ENCODE data around the gene RGS3. TPM values are rescaled to one million over a fixed set of nuclear protein-coding genes. Genes with fewer than 3 reads are reported as not detected.

RGS3 gene
- total RNA-seq, 2 experiments from 2014 or later: 68.9 to 77.2 TPM

DNA sequence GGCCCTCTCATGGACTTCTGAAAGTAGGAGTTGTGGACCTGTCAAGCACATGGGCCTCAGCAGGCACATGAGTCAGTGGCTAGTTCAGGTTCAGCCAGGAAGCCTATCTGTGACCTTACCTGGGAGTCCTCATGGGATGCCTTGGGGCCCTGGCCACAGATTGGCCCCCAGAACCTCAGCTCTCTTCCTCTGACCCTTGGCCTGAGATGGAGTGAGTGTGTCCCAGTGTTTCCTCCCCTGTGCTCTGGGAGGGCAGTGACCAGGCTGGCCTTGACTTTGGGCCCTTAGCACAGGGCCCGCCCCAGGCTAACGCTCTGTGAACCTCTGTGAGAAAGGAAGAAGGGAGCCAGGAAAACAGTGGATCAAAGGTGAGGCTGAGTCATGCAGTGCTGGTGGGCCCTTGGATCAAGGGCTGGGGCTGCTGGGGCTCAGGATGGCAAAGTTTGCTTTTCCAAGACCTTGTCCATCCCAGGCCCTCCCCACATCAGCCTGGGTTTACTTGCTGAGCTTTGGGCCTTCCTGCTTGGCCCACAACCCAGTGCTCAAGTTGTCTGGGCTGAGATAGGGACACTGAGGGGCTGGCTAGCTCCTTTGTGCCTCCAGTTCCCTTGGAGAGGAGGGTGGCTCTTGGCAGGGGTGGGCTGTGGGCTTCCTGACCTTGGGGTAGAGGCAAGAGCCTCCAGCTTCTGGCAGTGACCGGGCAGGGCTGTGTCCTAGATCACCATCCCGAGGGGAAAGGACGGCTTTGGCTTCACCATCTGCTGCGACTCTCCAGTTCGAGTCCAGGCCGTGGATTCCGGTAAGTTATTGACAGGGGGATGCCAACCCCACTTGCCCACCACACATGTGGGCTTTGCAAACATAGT lies 41.4 kb downstream of the RGS3 start:
- DNase-seq: no peak
- H3K36me3 Mint-ChIP-seq (ENCODE audit: low read depth): no peaks in the 10 kb centered on the region
- no peak overlapping the region for H3K4me3 Mint-ChIP-seq
- no peaks in the 10 kb centered on the region for H3K9me3 Mint-ChIP-seq (ENCODE audit: insufficient read depth)
- H3K27me3 Mint-ChIP-seq (ENCODE audit: low read depth): no peaks in the 10 kb centered on the region
- H3K27ac Mint-ChIP-seq: no peak overlapping the region
- H3K4me1 Mint-ChIP-seq (ENCODE audit: low read depth): peaks cover 48% of the 10 kb centered on the region
- ChIA-PET CTCF (no interaction called here), POLR2A (no interaction called here)
- ATAC-seq: no peak

DNA sequence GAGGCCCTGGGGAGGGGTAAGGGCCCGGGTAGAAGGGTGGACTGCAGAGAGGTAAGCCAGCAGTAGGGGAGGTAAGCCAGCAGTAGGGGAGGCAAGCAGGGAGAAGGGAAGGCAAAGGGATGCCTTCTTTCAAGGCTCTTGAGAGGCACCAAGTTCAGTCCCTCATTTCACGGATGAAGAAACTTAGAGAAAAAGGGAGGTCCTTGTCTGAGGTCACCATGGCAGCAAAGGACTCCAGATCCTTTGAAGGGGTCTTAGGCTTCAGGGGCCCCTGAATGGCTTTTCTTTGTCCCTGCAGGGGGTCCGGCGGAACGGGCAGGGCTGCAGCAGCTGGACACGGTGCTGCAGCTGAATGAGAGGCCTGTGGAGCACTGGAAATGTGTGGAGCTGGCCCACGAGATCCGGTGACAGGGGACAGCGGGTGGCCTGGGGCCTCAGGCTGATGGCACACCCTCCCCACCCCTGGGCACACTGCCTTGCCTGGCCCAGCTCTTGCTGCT lies 42.6 kb downstream of the RGS3 start:
- ChIA-PET CTCF (interaction anchor here (0.8 to 13.6 kb wide), 4 partner anchors 12 to 75 kb away, joined by 3 to 154 read pairs (median 10); no protein-coding TSS in a partner anchor), POLR2A (interaction anchor here (0.7 kb wide), 1 partner anchor 96 kb away, joined by 3 read pairs; the partner anchor contains the start of genes C9orf43 and POLE3)
- Mint-ChIP-seq H3K27ac (peak overlapping the region; percentile 64), H3K4me3 (no peak overlapping the region), H3K9me3 (ENCODE audit: insufficient read depth) (no peaks in the 10 kb centered on the region), H3K27me3 (ENCODE audit: low read depth) (no peaks in the 10 kb centered on the region), H3K4me1 (ENCODE audit: low read depth) (peaks cover 53% of the 10 kb centered on the region), H3K36me3 (ENCODE audit: low read depth) (no peaks in the 10 kb centered on the region)
- ATAC-seq: no peak
- no peak for DNase-seq

GRCh38 chr9:113507256-113507655 lies 43.7 kb downstream of the RGS3 start:
- H3K27me3 Mint-ChIP-seq (ENCODE audit: low read depth): no peaks in the 10 kb centered on the region
- H3K4me1 Mint-ChIP-seq (ENCODE audit: low read depth): peaks cover 58% of the 10 kb centered on the region
- no peaks in the 10 kb centered on the region for H3K36me3 Mint-ChIP-seq (ENCODE audit: low read depth)
- ChIA-PET POLR2A (no interaction called here), CTCF (interaction anchor here (0.8 to 13.6 kb wide), 3 partner anchors 11 to 73 kb away, joined by 3 to 154 read pairs (median 17); no protein-coding TSS in a partner anchor)
- peak overlapping the region; percentile 43 for H3K27ac Mint-ChIP-seq
- no peaks in the 10 kb centered on the region for H3K9me3 Mint-ChIP-seq (ENCODE audit: insufficient read depth)
- ATAC-seq: no peak
- no peak for DNase-seq
- no peak overlapping the region for H3K4me3 Mint-ChIP-seq

GRCh38 chr9:113508111-113508749 lies 44.7 kb downstream of the RGS3 start:
- ATAC-seq (no peak), DNase-seq (no peak)
- H3K4me1 Mint-ChIP-seq (ENCODE audit: low read depth): peaks cover 60% of the 10 kb centered on the region
- no peaks in the 10 kb centered on the region for H3K27me3 Mint-ChIP-seq (ENCODE audit: low read depth)
- CTCF ChIA-PET: interaction anchor here (2.7 to 13.6 kb wide), 3 partner anchors 10 to 73 kb away, joined by 11 to 154 read pairs (median 17); no protein-coding TSS in a partner anchor
- H3K4me3 Mint-ChIP-seq: no peak overlapping the region
- no peaks in the 10 kb centered on the region for H3K9me3 Mint-ChIP-seq (ENCODE audit: insufficient read depth)
- POLR2A ChIA-PET: no interaction called here
- no peaks in the 10 kb centered on the region for H3K36me3 Mint-ChIP-seq (ENCODE audit: low read depth)
- H3K27ac Mint-ChIP-seq: no peak overlapping the region

DNA sequence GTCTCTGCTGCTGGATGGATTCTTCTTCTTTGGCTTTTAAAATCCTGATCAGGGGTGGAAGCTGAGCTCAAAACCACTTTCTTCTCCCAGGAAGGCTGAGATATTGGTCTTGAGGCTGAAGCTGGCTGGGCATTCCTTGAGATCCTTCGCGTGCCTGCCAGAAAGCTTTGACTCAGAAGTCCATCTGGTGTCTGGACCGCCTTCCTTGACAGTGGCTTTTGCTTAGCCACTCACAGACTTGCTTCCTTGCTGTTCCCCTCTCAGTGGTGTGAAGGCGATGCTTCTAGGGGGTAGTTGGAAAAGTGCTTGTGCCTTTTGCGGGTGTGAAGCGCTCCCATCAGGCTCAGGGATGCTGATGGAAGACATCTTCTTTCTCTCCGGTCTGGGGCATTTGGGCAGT lies 45.9 kb downstream of the RGS3 start:
- H3K4me1 Mint-ChIP-seq (ENCODE audit: low read depth): peaks cover 70% of the 10 kb centered on the region
- H3K9me3 Mint-ChIP-seq (ENCODE audit: insufficient read depth): no peaks in the 10 kb centered on the region
- H3K27me3 Mint-ChIP-seq (ENCODE audit: low read depth): no peaks in the 10 kb centered on the region
- ATAC-seq (no peak), DNase-seq (no peak)
- ChIA-PET CTCF (interaction anchor here (1.5 to 13.6 kb wide), 4 partner anchors 9 to 71 kb away, joined by 4 to 154 read pairs (median 14); no protein-coding TSS in a partner anchor), POLR2A (no interaction called here)
- H3K4me3 Mint-ChIP-seq: no peak overlapping the region
- no peak overlapping the region for H3K27ac Mint-ChIP-seq
- no peaks in the 10 kb centered on the region for H3K36me3 Mint-ChIP-seq (ENCODE audit: low read depth)

GRCh38 chr9:113511047-113511521 lies 47.6 kb downstream of the RGS3 start:
- POLR2A ChIA-PET: no interaction called here
- Mint-ChIP-seq H3K4me3 (peak overlapping the region; percentile 69), H3K9me3 (ENCODE audit: insufficient read depth) (no peaks in the 10 kb centered on the region), H3K27ac (peak overlapping the region; percentile 96), H3K36me3 (ENCODE audit: low read depth) (no peaks in the 10 kb centered on the region), H3K27me3 (ENCODE audit: low read depth) (no peaks in the 10 kb centered on the region), H3K4me1 (ENCODE audit: low read depth) (peaks cover 81% of the 10 kb centered on the region)
- ATAC-seq (no peak), DNase-seq (no peak)
- CTCF ChIA-PET: interaction anchor here (13.6 kb wide), 1 partner anchor 70 kb away, joined by 154 read pairs; no protein-coding TSS in a partner anchor

GRCh38 chr9:113511856-113512761 lies 48.6 kb downstream of the RGS3 start:
- Mint-ChIP-seq H3K27me3 (ENCODE audit: low read depth) (no peaks in the 10 kb centered on the region), H3K4me1 (ENCODE audit: low read depth) (peaks cover 89% of the 10 kb centered on the region), H3K9me3 (ENCODE audit: insufficient read depth) (no peaks in the 10 kb centered on the region), H3K27ac (peak overlapping the region; percentile 96), H3K4me3 (peak overlapping the region; percentile 69), H3K36me3 (ENCODE audit: low read depth) (no peaks in the 10 kb centered on the region)
- ChIA-PET CTCF (interaction anchor here (0.7 to 13.6 kb wide), 11 partner anchors 10 to 146 kb away, joined by 3 to 154 read pairs (median 4); partner anchors contain the start of genes C9orf43 and POLE3), POLR2A (interaction anchor here (1.4 to 2.6 kb wide), 5 partner anchors 11 to 102 kb away, joined by 5 to 16 read pairs (median 6); partner anchors contain the start of genes C9orf43 and POLE3)
- ATAC-seq (peak; percentile 75), DNase-seq (peak; percentile 90)

DNA sequence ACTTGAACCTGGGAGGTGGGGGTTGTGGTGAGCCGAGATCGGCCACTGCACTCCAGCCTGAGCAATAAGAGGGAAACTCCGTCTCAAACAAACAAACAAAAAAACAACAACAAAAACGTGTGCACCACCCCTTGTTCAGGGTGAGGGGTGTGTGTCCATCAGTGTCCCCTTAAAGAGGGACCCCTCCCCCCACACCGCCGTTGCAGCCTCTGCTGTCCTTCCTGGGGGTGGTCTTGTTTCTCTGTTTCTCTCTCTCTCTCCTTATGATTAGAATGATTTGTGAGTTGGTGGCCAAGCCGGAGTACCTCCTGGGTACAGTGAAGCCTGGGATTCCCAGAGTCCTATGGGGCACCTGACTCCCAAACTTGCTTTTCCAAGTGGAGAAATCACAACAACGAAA lies 49.6 kb downstream of the RGS3 start:
- POLR2A ChIA-PET: interaction anchor here (0.9 to 2.6 kb wide), 5 partner anchors 10 to 103 kb away, joined by 3 to 16 read pairs (median 6); partner anchors contain the start of genes C9orf43 and POLE3
- H3K4me3 Mint-ChIP-seq: peak overlapping the region; percentile 69
- ATAC-seq: no peak
- H3K4me1 Mint-ChIP-seq (ENCODE audit: low read depth): peaks cover 83% of the 10 kb centered on the region
- peak overlapping the region; percentile 96 for H3K27ac Mint-ChIP-seq
- H3K36me3 Mint-ChIP-seq (ENCODE audit: low read depth): peaks cover 2% of the 10 kb centered on the region
- H3K27me3 Mint-ChIP-seq (ENCODE audit: low read depth): no peaks in the 10 kb centered on the region
- no peak for DNase-seq
- no peaks in the 10 kb centered on the region for H3K9me3 Mint-ChIP-seq (ENCODE audit: insufficient read depth)
- CTCF ChIA-PET: interaction anchor here (0.8 to 13.6 kb wide), 11 partner anchors 9 to 145 kb away, joined by 3 to 154 read pairs (median 4); partner anchors contain the start of genes C9orf43 and POLE3

- ChIA-PET CTCF (interaction anchor here (0.9 to 13.6 kb wide), 10 partner anchors 10 to 144 kb away, joined by 3 to 154 read pairs (median 4); partner anchors contain the start of gene ALAD), POLR2A (interaction anchor here (0.9 to 2.6 kb wide), 2 partner anchors 10 to 103 kb away, joined by 3 to 8 read pairs; partner anchors contain the start of genes C9orf43 and POLE3)
- Mint-ChIP-seq H3K4me1 (ENCODE audit: low read depth) (peaks cover 83% of the 10 kb centered on the region), H3K36me3 (ENCODE audit: low read depth) (peaks cover 6% of the 10 kb centered on the region), H3K27ac (peak overlapping the region; percentile 96), H3K9me3 (ENCODE audit: insufficient read depth) (no peaks in the 10 kb centered on the region), H3K27me3 (ENCODE audit: low read depth) (no peaks in the 10 kb centered on the region), H3K4me3 (peak overlapping the region; percentile 69)
- no peak for DNase-seq
- no peak for ATAC-seq
Observed at GRCh38 chr9:113513536-113513935, 50.0 kb downstream of the RGS3 start.

GRCh38 chr9:113514061-113514460 lies 50.5 kb downstream of the RGS3 start:
- ATAC-seq (no peak), DNase-seq (no peak)
- H3K27me3 Mint-ChIP-seq (ENCODE audit: low read depth): no peaks in the 10 kb centered on the region
- ChIA-PET CTCF (interaction anchor here (0.9 to 13.6 kb wide), 7 partner anchors 9 to 141 kb away, joined by 3 to 154 read pairs (median 4); partner anchors contain the start of gene ALAD), POLR2A (interaction anchor here (0.9 to 2.6 kb wide), 2 partner anchors 9 to 104 kb away, joined by 3 to 8 read pairs; partner anchors contain the start of genes C9orf43 and POLE3)
- H3K9me3 Mint-ChIP-seq (ENCODE audit: insufficient read depth): no peaks in the 10 kb centered on the region
- H3K27ac Mint-ChIP-seq: peak overlapping the region; percentile 96
- H3K4me1 Mint-ChIP-seq (ENCODE audit: low read depth): peaks cover 86% of the 10 kb centered on the region
- H3K4me3 Mint-ChIP-seq: peak overlapping the region; percentile 15
- peaks cover 12% of the 10 kb centered on the region for H3K36me3 Mint-ChIP-seq (ENCODE audit: low read depth)

All from activated CD8-positive, alpha-beta T cell treated with anti-CD3 and anti-CD28 coated beads, Interleukin-2, amount 10 ng/mL, durations not matched to agents 7 days and 5 days (primary cell).